Mucosa of rectum (tissue), 2 donors: ENCODE results near the gene ZNF609.
A peak's percentile ranks its signal among the peaks of the same experiment; 100 is the strongest.

Experiments used
- H3K27ac ChIP-seq, 2 donors: one replicate each; pipeline ENCODE4 v1.7.0; 2013; ENCODE audit warnings: inconsistent platforms in 2 of 2, low read depth in 2 of 2, low read length in 2 of 2
- H3K27me3 ChIP-seq, 2 donors: one replicate each; pipeline ENCODE4 v1.7.0; 2013; ENCODE audit warnings: low read length in 2 of 2; ENCODE audit not compliant: control insufficient read depth in 2 of 2, insufficient read depth in 2 of 2
- H3K36me3 ChIP-seq, 2 donors: one replicate each; pipeline ENCODE4 v1.7.0; 2013; ENCODE audit warnings: low read length in 2 of 2; ENCODE audit not compliant: control insufficient read depth in 2 of 2, insufficient read depth in 2 of 2
- H3K4me1 ChIP-seq, 2 donors: one replicate each; pipeline ENCODE4 v1.7.0; 2013; ENCODE audit warnings: low read length in 2 of 2, mild to moderate bottlenecking in 1 of 2; ENCODE audit not compliant: control insufficient read depth in 2 of 2, insufficient read depth in 2 of 2
- H3K4me3 ChIP-seq, 2 donors: one replicate each; pipeline ENCODE4 v1.7.0; 2013; ENCODE audit warnings: low read length in 2 of 2
- H3K9ac ChIP-seq, 2 donors: one replicate each; pipeline ENCODE4 v1.7.0; 2013; ENCODE audit warnings: low read length in 2 of 2, low read depth in 1 of 2, mild to moderate bottlenecking in 1 of 2
- H3K9me3 ChIP-seq, 2 donors: one replicate each; pipeline ENCODE4 v1.7.0; 2013; ENCODE audit warnings: low read length in 2 of 2; ENCODE audit not compliant: control insufficient read depth in 2 of 2
- donor health status: healthy.
- donor health status: Normal muscosa, but diverticular disease.

The ZNF609 gene

DNA sequence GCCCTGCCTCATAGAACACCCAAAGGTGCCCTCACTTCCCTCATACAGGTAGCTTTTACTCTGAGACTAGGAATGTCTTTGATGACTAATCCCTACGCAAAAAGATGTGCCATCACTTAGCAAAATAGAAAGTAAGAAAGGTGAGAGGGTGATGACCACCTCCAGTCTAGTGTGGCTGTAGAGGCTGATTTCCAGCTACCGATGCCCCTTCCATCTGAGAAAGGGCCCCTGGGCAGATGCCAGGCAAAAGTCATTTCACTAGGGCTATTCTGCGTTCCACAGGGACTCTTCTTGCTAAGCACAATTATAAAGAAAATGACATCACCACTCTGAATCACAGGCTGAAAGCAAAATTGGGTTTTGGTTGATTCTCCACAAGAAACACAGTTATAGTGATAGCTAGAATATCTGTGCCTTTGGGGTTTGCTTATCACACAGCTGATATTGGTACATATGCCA is 237.6 kb downstream of the ZNF609 start:
- no peak overlapping the region for H3K9ac ChIP-seq
- no peaks in the 10 kb centered on the region for H3K9me3 ChIP-seq
- H3K4me1 ChIP-seq, result peaks cover 32 to 34% of the 10 kb centered on the region in 2 donors
- no peak overlapping the region for H3K4me3 ChIP-seq
- peaks cover 0 to 15% of the 10 kb centered on the region in 2 donors for H3K36me3 ChIP-seq
- H3K27ac ChIP-seq, result no peak overlapping the region
- no peaks in the 10 kb centered on the region for H3K27me3 ChIP-seq

DNA sequence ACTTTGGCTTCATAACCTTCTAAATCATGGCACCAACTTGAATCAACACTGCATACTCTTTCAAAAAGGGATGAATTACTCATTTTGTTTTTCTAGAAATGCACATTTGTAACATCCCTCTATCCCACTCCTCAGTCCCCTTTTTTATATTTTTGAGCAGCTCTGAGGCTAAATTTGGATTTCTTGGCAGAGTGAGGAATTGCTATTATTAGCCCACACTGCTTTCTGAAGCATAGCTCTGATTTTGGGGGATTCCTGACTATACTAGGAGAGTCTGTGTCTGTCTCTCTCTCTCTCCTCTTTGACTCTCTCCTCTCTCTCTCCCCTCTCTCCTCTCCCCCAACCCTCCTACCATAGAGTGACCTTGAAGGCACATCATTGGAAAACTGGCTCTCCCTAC is 238.4 kb downstream of the ZNF609 start:
- H3K4me3 ChIP-seq, result no peak overlapping the region
- no peaks in the 10 kb centered on the region for H3K9me3 ChIP-seq
- H3K36me3 ChIP-seq, result peaks cover 0 to 11% of the 10 kb centered on the region in 2 donors
- H3K27me3 ChIP-seq, result no peaks in the 10 kb centered on the region
- H3K4me1 ChIP-seq, result peaks cover 28 to 34% of the 10 kb centered on the region in 2 donors
- H3K27ac ChIP-seq, result no peak overlapping the region
- no peak overlapping the region for H3K9ac ChIP-seq

DNA sequence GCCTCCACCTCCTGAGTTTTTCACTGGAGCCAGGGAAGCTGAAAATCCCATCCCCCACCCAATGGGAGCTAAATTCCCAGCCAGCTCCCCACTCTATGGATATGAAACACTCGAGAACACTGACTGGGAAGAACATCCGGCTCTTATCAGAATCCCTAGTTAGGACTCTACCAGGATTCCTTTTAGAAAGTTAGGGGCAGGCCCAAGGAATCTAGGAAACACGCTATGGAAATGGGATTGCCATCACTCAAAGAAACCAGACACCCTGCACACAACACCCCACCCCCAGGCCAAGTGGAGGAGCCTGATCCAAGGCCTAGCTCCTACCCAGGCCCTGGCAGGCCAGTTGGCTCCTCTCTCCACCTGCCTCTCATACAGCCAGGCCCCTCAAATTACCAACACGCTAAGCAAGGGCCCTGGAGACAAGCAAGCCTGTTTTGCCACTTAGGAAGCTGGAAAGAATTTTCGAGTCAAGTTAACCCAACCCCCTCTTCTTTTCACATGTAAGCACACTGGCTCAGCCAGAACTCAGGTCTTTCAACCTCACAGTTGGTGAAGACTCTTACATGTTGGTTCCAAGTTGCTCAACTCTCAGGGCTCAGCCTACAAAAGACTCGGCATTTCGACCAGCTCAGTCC is 239.5 kb downstream of the ZNF609 start:
- Histone ChIP-seq H3K36me3 (peaks cover 0 to 9% of the 10 kb centered on the region in 2 donors), H3K9ac (no peak overlapping the region), H3K4me1 (peaks cover 28 to 35% of the 10 kb centered on the region in 2 donors), H3K9me3 (no peaks in the 10 kb centered on the region), H3K27me3 (no peaks in the 10 kb centered on the region), H3K4me3 (peak overlapping the region in 1 of 2 donors; percentile 79), H3K27ac (peak overlapping the region in 1 of 2 donors; percentile 32)

DNA sequence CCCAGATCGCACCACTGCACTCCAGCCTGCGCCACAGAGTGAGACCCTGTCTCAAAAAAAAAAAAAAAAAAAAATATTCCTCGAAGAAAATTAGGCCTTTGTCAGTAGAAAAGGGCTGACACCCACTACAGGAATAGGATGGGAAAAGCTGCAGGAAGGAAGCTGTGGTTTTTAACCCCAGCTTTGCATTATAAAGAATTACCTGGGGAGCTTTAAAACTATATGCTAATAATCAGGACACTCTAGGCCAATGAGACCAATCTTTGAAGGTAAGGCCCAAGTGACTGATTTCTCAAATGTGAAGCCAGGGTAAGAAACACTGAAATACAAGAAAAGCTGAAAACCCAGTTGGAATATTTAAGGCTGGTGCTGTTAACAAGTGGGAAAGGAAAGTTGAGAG is 240.7 kb downstream of the ZNF609 start:
- H3K27ac ChIP-seq, result no peak overlapping the region
- peaks cover 28 to 35% of the 10 kb centered on the region in 2 donors for H3K4me1 ChIP-seq
- no peak overlapping the region for H3K9ac ChIP-seq

DNA sequence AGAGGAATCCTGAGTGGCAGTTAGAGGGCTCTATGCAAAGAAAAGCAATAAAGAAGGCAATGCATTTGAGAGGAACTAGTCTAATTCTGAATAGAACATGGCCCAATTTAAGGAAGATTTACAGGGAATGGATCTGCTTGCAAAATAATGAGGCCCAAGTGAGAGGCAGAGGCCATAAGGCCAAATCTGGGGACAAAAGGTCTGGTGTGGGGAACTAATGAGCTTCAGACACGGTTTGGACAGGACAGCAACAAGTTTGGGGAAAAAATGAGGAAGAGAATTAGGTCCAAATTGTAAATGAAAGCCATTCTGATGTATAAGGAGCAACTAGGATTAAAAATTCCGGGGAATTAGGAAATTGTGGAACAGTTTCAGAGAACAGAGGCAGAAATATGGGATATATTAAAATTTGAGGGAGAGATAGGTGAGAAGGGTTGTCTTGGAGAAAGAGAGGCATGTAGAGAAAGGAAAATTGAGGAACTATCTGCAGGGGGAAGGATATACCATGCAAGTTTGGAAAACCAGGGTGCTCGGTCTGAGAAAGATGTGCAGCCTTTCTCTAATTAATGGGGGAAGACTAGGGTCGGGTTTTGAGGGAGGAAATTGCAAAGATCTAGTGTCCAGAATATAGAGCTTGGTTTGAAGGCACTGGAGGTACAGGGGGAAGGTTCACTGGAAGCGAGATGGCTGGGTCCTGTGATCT is 241.3 kb downstream of the ZNF609 start:
- H3K4me3 ChIP-seq, result peak overlapping the region; percentile 79 to 89
- H3K36me3 ChIP-seq, result no peaks in the 10 kb centered on the region
- H3K9me3 ChIP-seq, result no peaks in the 10 kb centered on the region
- peaks cover 28 to 35% of the 10 kb centered on the region in 2 donors for H3K4me1 ChIP-seq
- H3K27me3 ChIP-seq, result no peaks in the 10 kb centered on the region
- H3K27ac ChIP-seq, result peak overlapping the region in 1 of 2 donors; percentile 78
- peak overlapping the region in 1 of 2 donors; percentile 84 for H3K9ac ChIP-seq

More for the DNA sequence above, 240.7 kb downstream of the ZNF609 start:
- H3K4me3 ChIP-seq, result peak overlapping the region in 1 of 2 donors; percentile 79
- no peaks in the 10 kb centered on the region for H3K27me3 ChIP-seq
- no peaks in the 10 kb centered on the region for H3K9me3 ChIP-seq
- H3K36me3 ChIP-seq, result no peaks in the 10 kb centered on the region

DNA sequence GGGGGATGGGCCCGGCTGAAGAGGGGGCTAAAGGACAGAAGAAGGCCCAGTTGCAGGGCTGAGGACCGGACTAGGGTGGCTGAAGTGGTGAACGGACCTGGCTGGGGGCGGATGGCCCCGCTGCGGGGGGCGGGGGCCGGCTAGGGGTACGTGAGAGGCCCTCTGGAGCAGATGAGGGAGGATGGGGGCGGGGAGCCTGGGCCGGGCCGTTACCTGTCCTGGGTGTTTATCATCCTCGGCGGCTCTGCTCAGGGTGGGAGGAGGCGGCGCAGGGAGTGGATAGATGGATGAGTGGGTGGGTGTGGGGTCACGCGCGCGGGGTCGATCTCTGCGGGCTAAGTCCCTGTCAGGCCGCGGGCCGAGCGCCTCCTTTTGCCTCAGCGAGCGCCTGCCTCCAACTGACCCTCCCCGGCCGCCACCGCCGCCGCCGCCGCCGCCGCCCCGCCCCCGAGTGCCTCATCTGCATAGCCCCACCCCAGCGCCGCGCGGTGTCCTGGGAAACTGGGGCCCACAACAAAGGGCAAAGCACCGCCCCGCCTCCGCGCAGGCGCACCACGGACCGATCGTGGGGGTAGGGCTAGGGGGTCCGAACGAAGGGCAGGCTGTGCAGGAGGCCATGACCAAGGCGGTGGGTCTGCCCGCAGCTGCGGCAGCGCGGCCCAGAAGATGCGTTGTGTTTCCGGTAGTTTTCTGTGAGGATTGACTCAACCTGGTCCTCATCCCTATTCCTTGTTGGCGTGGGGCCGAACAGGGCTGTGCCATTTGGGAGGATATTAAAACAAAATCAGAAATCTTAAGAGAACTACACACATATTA is 242.6 kb downstream of the ZNF609 start:
- Histone ChIP-seq H3K9me3 (no peaks in the 10 kb centered on the region), H3K4me1 (peaks cover 28 to 31% of the 10 kb centered on the region in 2 donors), H3K27ac (peak overlapping the region; percentile 75 to 79), H3K4me3 (peak overlapping the region; percentile 89 to 92), H3K27me3 (no peaks in the 10 kb centered on the region), H3K36me3 (no peaks in the 10 kb centered on the region), H3K9ac (peak overlapping the region; percentile 84 to 94)

DNA sequence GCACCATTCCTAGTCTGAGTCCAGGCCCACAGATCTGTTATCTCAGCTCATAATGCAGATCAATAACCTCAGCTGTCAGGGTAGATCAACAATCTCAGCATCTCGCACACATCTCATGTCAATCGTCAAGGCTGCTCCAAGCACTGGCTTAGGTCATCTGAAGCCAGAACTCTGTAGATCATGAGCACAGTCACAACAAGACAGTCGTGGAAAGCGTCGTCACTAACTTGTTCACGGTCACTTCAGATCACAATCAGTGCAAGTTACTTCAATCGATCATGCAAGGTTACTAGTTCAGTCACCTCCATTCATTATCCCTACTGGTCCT is 243.2 kb downstream of the ZNF609 start:
- Histone ChIP-seq H3K4me1 (peaks cover 28 to 31% of the 10 kb centered on the region in 2 donors), H3K9ac (peak overlapping the region; percentile 84 to 94), H3K4me3 (peak overlapping the region; percentile 89 to 92), H3K27me3 (no peaks in the 10 kb centered on the region), H3K27ac (peak overlapping the region; percentile 75 to 79), H3K9me3 (no peaks in the 10 kb centered on the region), H3K36me3 (no peaks in the 10 kb centered on the region)

DNA sequence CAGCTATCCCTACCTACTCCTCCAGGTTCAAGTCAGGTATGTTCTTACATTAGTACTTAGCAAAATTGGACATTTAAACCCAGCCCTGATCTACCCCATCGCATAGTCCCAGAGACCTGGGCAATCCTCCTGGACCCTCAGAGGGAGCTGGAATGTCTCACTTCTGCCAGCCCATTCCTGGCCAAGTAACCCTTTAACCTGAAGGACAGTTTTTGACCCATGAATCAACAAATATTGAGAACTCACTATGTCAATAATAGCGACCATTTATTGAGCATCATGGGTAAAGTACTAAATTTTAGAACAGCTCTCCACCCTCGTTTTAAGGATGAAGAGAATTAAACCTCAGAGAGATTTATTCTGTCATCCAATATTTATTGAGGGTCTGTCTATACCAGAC is 244.6 kb downstream of the ZNF609 start:
- H3K36me3 ChIP-seq, result no peaks in the 10 kb centered on the region
- no peaks in the 10 kb centered on the region for H3K9me3 ChIP-seq
- H3K9ac ChIP-seq, result no peak overlapping the region
- no peak overlapping the region for H3K27ac ChIP-seq
- H3K4me1 ChIP-seq, result peaks cover 27 to 28% of the 10 kb centered on the region in 2 donors
- no peak overlapping the region for H3K4me3 ChIP-seq
- no peaks in the 10 kb centered on the region for H3K27me3 ChIP-seq

DNA sequence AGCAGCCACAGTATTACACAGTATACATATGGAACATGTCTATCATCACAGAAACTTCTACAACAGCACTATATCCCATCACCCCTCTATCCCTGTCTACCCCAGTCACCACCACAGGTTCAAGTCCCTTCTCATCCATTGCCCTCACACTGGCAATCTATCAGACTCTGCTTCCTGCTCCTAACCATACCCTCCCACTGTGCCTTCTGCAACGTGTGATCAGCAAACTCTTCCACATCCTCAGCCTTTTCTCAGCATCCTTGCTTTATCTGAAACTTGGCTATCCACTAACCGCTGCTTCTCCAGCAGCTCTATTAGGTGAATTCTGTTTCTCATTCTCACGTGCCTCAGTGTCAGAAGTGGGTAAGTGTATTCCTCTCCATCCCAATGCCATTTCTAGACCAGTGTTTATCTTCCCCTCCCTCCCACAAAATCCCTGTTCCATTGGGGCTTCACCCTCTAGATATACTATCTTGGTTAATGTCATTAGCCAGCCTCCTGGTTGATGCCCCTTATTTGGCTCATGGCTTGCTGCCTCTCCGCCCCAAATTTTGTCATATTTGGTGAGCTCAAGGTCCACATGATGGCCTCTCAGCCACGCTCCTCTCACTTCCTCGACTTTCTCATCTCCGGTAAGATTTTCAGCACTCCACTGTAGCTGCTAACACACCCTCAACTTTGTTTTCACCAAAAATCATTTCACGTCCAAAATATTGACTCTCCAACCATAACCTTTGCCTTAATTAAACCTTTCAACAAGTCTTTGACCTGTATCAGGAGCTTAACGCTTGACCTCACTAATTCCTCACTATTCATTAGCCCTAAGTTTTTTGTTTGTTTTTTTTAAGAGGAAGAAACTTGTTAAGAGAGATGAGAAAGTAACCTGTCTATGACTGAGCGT is 245.9 kb downstream of the ZNF609 start:
- H3K9ac ChIP-seq, result no peak overlapping the region
- peaks cover 14 to 19% of the 10 kb centered on the region in 2 donors for H3K4me1 ChIP-seq
- no peaks in the 10 kb centered on the region for H3K9me3 ChIP-seq
- no peaks in the 10 kb centered on the region for H3K36me3 ChIP-seq
- H3K4me3 ChIP-seq, result no peak overlapping the region
- no peaks in the 10 kb centered on the region for H3K27me3 ChIP-seq
- no peak overlapping the region for H3K27ac ChIP-seq
